Muscle layer of duodenum (tissue), 2 donors: ENCODE results near the gene GALT.

Experiments used
- H3K27ac ChIP-seq: one replicate; pipeline ENCODE4 v1.7.0; 2013; ENCODE audit warnings: mild to moderate bottlenecking, low read length
- H3K27me3 ChIP-seq: one replicate; pipeline ENCODE4 v1.7.0; 2013; ENCODE audit warnings: low read depth, mild to moderate bottlenecking, control low read depth, low read length
- H3K36me3 ChIP-seq, 2 donors: one replicate each; pipeline ENCODE4 v1.7.0; 2013; ENCODE audit warnings: low read length in 2 of 2, control low read depth in 1 of 2, mild to moderate bottlenecking in 1 of 2; ENCODE audit not compliant: insufficient read depth in 2 of 2, control insufficient read depth in 1 of 2
- H3K4me1 ChIP-seq, 2 donors: one replicate each; pipeline ENCODE4 v1.7.0; 2013; ENCODE audit warnings: low read length in 2 of 2, mild to moderate bottlenecking in 2 of 2, control low read depth in 1 of 2, moderate library complexity in 1 of 2; ENCODE audit not compliant: insufficient read depth in 2 of 2, control insufficient read depth in 1 of 2
- H3K4me3 ChIP-seq, 2 donors: one replicate each; pipeline ENCODE4 v1.7.0; 2013; ENCODE audit warnings: low read length in 2 of 2, low read depth in 1 of 2, mild to moderate bottlenecking in 1 of 2
- H3K9me3 ChIP-seq, 2 donors: one replicate each; pipeline ENCODE4 v1.7.0; 2013; ENCODE audit warnings: low read length in 2 of 2, control low read depth in 1 of 2, mild to moderate bottlenecking in 1 of 2; ENCODE audit not compliant: control insufficient read depth in 1 of 2
- donor health status: healthy.

The GALT gene

GRCh38 chr9:34669809-34670562, 23.5 kb downstream of the GALT start:
- no peak overlapping the region for H3K27ac ChIP-seq
- H3K4me3 ChIP-seq, result no peak overlapping the region
- H3K9me3 ChIP-seq, result no peaks in the 10 kb centered on the region
- peaks cover 0 to under 1% of the 10 kb centered on the region in 2 donors for H3K4me1 ChIP-seq
- no peaks in the 10 kb centered on the region for H3K27me3 ChIP-seq
- H3K36me3 ChIP-seq, result no peaks in the 10 kb centered on the region

- H3K4me3 ChIP-seq, result no peak overlapping the region
- H3K27me3 ChIP-seq, result no peaks in the 10 kb centered on the region
- no peaks in the 10 kb centered on the region for H3K36me3 ChIP-seq
- H3K27ac ChIP-seq, result no peak overlapping the region
- H3K9me3 ChIP-seq, result no peaks in the 10 kb centered on the region
- no peaks in the 10 kb centered on the region for H3K4me1 ChIP-seq
Observed at GRCh38 chr9:34671307-34671706, 24.8 kb downstream of the GALT start.

- no peak overlapping the region for H3K27ac ChIP-seq
- no peak overlapping the region for H3K4me3 ChIP-seq
- H3K4me1 ChIP-seq, result no peaks in the 10 kb centered on the region
- H3K27me3 ChIP-seq, result no peaks in the 10 kb centered on the region
- no peaks in the 10 kb centered on the region for H3K36me3 ChIP-seq
- H3K9me3 ChIP-seq, result no peaks in the 10 kb centered on the region
Observed at GRCh38 chr9:34674440-34674839, 28.0 kb downstream of the GALT start.

- Histone ChIP-seq H3K4me1 (no peaks in the 10 kb centered on the region), H3K4me3 (no peak overlapping the region), H3K9me3 (no peaks in the 10 kb centered on the region), H3K27ac (no peak overlapping the region), H3K27me3 (no peaks in the 10 kb centered on the region), H3K36me3 (no peaks in the 10 kb centered on the region)
Observed at GRCh38 chr9:34675048-34675714, 28.7 kb downstream of the GALT start.

GRCh38 chr9:34675869-34676268, 29.4 kb downstream of the GALT start:
- H3K27ac ChIP-seq, result no peak overlapping the region
- no peaks in the 10 kb centered on the region for H3K4me1 ChIP-seq
- H3K36me3 ChIP-seq, result no peaks in the 10 kb centered on the region
- no peaks in the 10 kb centered on the region for H3K27me3 ChIP-seq
- no peak overlapping the region for H3K4me3 ChIP-seq
- no peaks in the 10 kb centered on the region for H3K9me3 ChIP-seq

- no peaks in the 10 kb centered on the region for H3K27me3 ChIP-seq
- no peaks in the 10 kb centered on the region for H3K9me3 ChIP-seq
- H3K27ac ChIP-seq, result no peak overlapping the region
- H3K36me3 ChIP-seq, result peaks cover 0 to 3% of the 10 kb centered on the region in 2 donors
- no peaks in the 10 kb centered on the region for H3K4me1 ChIP-seq
- no peak overlapping the region for H3K4me3 ChIP-seq
Observed at GRCh38 chr9:34684145-34684544, 37.7 kb downstream of the GALT start.

- no peaks in the 10 kb centered on the region for H3K4me1 ChIP-seq
- no peaks in the 10 kb centered on the region for H3K27me3 ChIP-seq
- no peaks in the 10 kb centered on the region for H3K9me3 ChIP-seq
- H3K27ac ChIP-seq, result no peak overlapping the region
- H3K36me3 ChIP-seq, result peaks cover 0 to 3% of the 10 kb centered on the region in 2 donors
- H3K4me3 ChIP-seq, result no peak overlapping the region
Observed at GRCh38 chr9:34684816-34685215, 38.3 kb downstream of the GALT start.

GRCh38 chr9:34685591-34685990, 39.1 kb downstream of the GALT start:
- no peaks in the 10 kb centered on the region for H3K27me3 ChIP-seq
- no peaks in the 10 kb centered on the region for H3K9me3 ChIP-seq
- H3K36me3 ChIP-seq, result peaks cover 0 to 3% of the 10 kb centered on the region in 2 donors
- H3K4me1 ChIP-seq, result no peaks in the 10 kb centered on the region
- no peak overlapping the region for H3K4me3 ChIP-seq
- H3K27ac ChIP-seq, result no peak overlapping the region

GRCh38 chr9:34686231-34686630, 39.8 kb downstream of the GALT start:
- Histone ChIP-seq H3K4me3 (no peak overlapping the region), H3K4me1 (no peaks in the 10 kb centered on the region), H3K9me3 (no peaks in the 10 kb centered on the region), H3K36me3 (peaks cover 0 to 3% of the 10 kb centered on the region in 2 donors), H3K27me3 (no peaks in the 10 kb centered on the region), H3K27ac (no peak overlapping the region)

- Histone ChIP-seq H3K27me3 (no peaks in the 10 kb centered on the region), H3K27ac (no peak overlapping the region), H3K9me3 (no peaks in the 10 kb centered on the region), H3K4me3 (no peak overlapping the region), H3K4me1 (no peaks in the 10 kb centered on the region), H3K36me3 (peaks cover 0 to 3% of the 10 kb centered on the region in 2 donors)
Observed at GRCh38 chr9:34686732-34687131, 40.3 kb downstream of the GALT start.

GRCh38 chr9:34687276-34688030, 41.0 kb downstream of the GALT start:
- H3K27me3 ChIP-seq, result no peaks in the 10 kb centered on the region

More at GRCh38 chr9:34687276-34688030, 41.0 kb downstream of the GALT start:
- H3K4me3 ChIP-seq, result no peak overlapping the region
- no peaks in the 10 kb centered on the region for H3K9me3 ChIP-seq
- no peak overlapping the region for H3K27ac ChIP-seq
- H3K4me1 ChIP-seq, result no peaks in the 10 kb centered on the region
- H3K36me3 ChIP-seq, result peaks cover 0 to 3% of the 10 kb centered on the region in 2 donors
